Activated effector memory CD4-positive, alpha-beta T cell treated with anti-CD3 and anti-CD28 coated beads, Interleukin-2, amount 50 U/mL, for 16 hours (primary cell): Measurements from ENCODE around the gene UBTD1.
"Not testable (repeated sequence)": the region's sequence is repeated elsewhere in the genome, so short reads cannot be mapped to it uniquely, and the experiment has no call there.

Experiments
- DNase-seq: peaks from one replicate; pipeline ENCODE4 v3.0.0-alpha.2; 2020

Gene UBTD1

DNA sequence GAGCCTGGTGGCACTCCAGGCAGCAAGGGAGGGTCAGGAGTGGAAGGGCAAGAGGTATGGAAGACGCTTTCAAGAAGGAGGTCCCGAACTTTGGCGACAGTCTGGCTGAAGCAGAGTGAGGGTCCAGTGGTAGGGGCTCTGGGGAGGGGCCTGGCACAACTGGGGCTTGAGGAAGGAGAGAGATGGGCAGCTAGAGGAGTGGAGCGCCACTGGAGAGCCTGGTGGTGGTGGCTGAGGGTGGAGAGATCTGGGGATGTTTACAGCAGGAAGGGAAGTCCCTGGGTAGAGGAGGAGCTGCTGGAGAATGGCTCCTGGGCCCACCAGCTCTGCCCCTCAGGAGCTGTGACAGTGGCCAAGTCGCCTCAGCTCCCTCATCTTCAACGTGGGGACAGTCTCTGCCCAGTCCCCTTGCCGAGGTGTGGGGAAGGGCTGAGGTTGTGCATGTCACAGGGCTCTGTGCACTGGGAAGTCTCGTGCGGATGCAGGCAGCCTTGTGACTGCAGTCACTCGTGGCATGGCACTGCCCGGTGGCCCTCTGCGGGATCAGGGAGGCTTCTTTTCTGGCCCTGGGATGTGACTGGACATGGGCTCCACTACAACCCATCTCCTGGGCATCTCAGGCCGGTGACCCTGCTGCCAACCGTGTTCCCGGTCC, 18.5 kb downstream of the UBTD1 start:
- no peak for DNase-seq

DNA sequence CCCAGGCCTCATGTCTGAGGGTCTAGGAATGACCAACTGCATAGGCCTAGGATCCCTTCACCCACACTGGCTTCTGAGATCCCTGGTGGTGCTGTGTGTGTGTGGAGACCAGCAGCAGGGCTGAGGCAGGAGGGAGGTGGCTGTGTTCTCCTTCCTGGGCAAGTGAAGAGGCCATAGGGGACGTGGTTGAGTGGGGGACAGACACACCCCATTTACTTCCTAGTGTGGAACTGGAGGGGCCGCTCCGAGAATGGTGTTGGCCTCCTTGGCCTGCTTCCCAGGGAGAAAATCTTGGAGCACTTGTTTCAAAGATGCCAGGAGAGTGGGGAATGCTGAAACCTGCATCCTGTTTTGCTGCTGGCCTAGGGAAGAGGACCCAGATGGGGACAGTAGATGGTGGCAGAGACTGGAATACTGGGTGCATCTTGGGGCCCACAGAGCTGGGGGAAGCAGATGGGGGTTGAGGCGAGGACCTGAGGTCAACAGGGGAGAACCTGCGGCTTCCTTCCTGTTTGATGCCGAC, 19.1 kb downstream of the UBTD1 start:
- DNase-seq = peak; percentile 30

DNA sequence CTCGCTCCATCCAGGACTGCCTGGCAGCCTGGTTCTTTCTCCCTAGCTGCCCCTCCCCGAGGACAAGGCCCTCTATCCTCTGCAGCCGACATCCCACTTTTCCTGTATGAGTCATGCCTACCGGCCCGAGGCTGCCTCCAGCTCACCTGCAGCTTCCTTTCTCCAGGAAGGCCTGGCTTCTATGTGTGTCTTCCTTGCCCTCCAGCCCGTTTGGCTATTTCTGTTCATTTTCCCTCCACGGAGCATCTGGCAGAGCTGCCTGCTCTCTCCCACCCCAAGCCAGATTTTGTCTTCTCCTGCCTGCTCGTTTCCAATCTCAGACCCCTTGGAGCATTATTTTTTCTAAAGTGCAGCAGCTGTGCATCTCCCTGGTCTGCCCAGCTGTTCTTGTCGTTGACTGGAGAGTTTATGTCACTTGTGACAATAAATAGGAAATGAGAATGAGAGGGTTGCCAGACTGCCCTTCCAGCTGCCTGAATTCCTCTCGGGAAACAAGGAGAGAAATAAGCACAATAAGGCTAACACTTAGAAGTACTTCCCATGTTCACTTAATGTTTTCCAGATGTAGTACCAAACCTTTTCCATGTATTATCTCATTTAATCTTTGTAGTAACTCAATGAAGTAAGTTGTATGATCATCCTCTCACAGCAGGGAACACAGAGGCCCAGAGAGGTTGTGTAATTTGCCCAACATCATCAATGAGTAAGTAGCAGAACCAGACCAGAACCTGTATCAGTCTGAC, 19.7 kb downstream of the UBTD1 start:
- DNase-seq = peak; percentile 13

DNA sequence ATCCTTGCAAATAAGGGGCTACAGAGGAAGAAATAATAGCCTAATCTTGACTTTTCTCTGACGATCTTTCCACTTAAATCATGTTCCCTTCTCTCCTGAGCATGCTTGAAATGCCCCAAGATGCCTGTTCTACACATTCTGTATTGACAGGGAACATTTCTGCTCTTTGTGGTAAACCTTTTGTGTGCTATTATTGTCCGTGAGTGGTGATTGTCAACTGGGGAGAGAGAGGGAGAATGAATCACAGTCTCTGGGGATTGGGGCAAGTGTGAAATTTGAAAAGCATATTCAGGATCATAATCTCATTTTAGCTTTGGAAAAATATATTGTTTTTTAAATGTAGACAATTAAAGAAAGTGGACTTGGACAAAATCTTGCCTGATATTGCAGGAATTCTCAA, 20.6 kb downstream of the UBTD1 start:
- DNase-seq = no peak

DNA sequence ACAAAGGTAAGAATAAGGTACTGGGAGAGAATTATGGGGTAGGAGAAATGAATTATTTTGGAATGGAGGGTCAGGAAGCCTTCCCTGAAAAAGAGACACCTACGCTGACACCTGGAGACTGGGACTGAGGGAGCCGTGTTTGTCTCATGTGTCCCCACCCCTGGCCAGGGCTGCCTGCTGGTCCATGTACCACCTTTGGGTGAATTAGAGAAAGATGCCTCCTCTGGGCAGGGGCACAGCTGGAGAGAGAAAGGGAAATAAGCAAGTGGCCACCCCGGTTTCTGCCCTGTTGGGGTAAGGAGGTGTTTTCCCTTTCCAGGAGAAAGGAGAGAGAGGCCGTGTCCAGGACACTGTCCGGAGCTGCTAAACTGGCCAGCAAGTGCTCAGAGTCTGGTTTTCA, 21.8 kb downstream of the UBTD1 start:
- DNase-seq = no peak

DNA sequence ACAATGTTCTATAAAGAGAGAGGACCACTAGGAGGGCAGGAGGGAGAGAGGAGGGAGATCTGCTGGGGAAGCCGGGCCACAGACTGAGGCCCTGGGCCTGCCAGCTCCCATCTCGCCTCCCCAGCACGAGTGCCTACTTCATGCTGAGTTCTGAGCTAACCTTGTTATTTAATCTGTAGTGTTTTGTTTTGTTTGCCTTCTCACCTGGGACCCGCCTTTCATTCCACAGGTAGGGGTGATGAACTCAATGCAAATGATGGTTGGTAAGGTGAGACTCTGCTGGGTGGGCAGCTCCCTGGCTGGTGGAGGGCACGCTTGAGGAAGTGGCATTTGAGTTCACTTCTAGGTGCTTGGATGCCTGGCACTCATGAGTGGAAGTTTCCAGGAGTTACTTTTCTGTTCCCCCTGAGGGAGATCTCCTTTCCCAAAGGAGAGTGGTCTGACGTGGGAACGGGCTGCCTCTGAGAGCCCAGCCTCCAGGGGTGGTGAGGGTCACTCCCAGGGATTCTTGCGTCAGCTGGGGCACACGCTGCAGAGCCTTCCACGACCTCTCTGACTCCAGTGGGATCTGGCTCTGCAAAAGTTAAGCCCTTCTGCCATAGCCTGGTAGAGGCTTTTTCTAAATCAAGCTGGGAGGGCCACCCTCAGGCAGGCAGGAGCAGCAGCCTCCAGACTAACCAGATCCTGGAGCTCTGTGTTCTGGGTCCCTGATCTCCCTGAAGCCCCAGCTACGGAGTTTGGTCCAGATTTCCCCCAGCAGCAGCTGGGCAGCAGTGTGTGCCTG, 22.4 kb downstream of the UBTD1 start:
- DNase-seq = no peak

DNA sequence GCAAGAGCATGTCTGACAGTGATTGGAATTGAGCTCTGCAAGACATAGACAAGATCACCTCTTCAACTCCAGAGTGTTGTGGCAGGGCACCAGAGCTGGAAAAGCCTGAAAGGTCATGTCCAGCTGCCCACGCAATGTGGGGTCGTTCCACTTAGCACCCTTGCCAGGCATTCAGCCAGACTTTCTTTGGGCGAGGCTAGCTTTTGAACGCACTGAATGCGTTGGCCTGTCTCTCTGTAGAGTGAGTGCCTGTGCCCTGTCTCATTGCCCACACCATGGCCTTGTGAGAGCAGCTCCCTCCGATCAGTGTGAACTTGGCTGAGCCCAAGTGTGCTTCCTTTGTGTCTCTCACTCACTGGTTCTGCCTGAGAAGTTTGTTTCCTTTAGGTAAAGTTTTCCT, 23.3 kb downstream of the UBTD1 start:
- no peak for DNase-seq

DNA sequence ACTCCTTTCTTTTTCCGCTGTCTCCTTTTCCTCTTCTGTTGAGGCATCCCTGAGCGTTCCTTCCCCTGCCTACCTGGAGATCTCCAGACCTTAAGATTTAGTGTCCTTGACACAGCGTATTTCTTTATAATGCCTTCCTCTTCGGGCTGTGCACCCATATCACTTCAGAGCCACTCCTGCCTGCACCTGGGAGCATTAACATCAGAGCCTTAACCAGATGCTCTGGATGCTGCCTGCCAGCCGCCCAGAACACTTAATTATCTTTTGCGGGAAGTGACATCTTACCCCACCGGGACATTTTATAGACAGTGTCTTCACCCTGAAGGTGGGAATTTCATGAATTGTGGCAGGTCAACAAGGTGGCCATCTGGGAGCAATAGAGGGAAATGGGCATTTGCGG, 24.2 kb downstream of the UBTD1 start:
- DNase-seq = no peak

DNA sequence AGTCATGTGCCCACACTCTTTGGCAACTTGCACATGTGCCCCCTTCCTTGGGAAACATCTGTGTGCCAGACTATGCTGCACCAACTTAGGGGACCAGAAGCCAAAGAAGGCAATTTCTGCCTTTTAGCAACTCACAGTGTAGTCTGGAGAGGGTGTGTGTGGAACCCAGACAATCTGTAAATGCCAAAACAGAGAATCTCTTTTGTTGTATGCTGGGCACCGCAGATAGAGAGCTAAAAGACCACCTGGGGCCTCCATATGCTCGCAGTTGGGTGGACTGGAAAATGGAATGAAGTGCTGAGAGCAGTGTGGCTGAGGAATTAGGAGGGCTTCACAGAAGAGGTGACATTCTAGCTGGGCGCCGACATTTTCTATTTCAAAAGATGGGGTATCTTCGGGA, 26.4 kb downstream of the UBTD1 start:
- no peak for DNase-seq

DNA sequence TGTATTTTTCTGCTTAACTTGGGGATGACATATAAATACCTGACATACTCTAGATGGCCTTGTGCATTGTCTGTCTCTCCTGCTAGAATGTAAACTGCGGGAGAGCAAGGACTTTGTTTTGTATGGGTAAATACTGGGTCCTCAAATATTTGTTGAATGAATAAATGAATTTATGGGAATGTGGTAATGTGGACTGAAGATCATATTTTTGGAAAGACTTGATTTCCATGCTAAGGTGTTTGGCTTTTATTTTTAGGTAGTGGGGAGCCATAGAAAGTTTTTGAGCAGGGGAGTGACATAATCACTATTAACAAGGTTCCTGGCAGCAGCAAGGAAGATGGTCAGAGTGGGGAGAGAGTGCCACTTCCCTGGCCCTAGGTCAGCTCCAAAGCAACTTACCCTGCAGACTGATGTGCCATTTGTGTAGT, 27.0 kb downstream of the UBTD1 start:
- no peak for DNase-seq

DNA sequence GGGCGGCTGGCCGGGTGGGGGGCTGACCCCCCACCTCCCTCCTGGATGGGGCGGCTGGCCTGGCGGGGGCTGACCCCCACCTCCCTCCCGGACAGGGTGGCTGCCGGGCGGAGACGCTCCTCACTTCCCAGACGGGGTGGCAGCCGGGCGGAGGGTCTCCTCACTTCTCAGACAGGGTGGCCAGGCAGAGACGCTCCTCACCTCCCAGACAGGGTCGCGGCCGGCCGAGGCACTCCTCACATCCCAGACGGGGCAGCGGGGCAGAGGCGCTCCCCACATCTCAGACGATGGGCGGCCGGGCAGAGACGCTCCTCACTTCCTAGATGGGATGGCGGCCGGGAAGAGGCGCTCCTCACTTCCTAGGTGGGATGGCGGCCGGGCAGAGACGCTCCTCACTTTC, 30.2 kb downstream of the UBTD1 start:
- not testable (repeated sequence) for DNase-seq

DNA sequence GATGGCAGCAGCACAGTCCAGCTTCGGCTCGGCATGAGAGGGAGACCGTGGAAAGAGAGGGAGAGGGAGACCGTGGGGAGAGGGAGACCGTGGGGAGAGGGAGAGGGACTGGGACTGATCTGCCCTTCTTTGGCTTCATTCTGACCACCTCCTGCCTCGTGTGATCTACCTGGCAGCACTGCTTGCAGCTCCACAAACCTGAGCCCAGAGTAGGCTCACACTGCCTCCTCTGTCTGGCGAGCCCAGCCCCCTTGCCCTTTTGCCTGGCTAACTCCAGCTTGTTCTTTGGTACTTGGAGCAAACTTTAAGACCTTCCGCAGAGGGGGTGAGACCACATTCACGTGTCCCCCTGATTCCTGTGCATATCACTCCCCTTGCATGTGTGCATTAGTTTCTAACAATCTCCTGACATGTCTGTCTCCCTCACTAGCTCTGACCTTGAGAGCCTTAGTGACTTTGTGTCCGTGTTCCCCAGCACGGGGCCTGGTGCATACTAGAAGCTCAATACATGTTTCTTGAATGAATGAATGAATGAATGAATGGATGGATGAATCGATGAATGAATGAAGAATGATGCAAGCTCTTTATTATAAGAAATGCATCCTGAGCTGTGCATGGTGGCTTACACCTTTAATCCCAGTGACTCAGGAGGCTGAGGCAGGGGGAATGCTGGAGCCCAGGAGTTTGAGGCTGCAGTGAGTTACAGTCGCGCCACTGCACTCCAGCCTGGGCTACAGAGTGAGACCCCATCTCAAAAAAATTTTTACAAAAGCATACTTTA, 31.2 kb downstream of the UBTD1 start:
- no peak for DNase-seq

DNA sequence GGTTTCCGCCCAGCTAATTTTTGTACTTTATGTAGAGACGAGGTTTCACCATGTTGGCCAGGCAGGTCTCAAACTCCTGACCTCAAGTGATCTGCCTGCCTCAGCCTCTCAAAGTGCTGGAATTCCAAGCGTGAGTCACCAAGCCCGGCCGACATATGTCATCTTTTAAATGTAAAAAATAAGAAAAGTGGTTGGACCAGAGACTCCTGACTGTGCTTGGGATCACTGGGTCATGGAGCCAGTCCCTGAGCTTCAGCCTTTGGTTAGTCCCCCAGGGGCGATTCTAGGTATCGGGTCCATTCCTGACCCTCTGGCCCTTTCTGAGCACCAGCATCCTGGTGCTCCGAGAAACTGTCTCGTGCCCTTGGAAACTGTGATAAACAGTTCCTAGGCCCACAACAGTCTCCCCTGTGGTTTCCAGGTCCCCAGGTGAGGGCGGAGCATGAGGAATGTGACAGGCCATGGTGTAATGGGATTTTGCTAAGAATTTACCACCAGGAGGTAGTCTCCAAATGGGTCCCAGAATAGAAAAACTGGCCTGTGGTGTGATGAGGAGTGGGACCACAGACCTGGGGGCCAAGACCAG, 32.8 kb downstream of the UBTD1 start:
- no peak for DNase-seq

DNA sequence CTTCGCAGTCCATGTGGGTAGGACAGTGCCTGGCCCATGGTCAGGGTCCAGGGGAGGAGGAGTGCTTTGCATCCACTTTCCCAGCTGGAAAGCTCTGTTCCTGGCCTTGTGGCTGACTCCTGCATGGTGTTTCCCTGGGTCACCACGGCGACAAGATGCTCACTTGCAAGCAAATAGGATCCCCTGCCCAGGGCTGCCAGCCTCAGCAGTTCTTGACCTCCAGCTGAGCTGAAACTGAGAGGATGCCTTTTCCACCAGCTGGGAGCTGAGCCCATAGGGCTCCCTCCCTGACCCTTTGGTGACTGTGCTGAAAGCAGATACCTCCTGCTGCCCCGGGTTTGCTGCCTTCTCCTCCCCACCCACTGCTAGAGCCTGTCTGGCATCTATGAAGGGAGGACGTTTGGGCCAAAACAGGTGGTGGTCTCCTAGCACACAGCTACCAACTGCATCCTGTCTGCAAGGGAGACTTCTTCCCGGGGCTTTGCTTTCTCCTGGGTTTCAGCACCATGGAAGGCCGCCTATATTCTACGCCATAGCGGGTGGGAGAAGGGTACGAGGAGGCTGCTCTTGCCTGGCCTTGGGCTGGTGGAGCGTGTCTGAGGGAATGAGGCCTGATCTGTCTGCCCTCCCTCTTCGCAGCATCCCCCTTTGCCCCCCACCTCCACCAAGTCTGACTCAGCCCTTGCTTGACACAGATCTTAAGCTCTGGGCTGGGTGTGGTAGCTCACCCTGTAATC, 34.4 kb downstream of the UBTD1 start:
- no peak for DNase-seq

DNA sequence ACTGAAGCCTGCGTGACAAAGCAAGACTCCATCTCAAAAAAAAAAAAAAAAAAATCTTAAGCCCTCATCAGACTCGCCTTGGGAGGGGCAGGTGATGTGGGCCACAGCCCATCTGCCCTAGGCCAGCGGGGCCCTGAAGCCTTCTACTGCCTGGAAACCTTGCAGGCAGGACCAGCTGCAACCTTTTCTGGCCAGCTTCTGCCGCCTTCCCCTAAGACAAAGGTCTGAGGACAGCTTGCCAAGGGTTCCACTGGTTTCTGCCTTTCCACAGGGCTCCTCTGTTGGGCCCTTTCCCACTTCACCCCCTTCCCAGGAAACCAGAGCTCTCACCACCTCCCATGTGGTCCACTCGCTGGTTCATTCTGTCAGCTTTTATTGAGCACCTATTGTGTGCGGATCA, 35.2 kb downstream of the UBTD1 start:
- DNase-seq = no peak

DNA sequence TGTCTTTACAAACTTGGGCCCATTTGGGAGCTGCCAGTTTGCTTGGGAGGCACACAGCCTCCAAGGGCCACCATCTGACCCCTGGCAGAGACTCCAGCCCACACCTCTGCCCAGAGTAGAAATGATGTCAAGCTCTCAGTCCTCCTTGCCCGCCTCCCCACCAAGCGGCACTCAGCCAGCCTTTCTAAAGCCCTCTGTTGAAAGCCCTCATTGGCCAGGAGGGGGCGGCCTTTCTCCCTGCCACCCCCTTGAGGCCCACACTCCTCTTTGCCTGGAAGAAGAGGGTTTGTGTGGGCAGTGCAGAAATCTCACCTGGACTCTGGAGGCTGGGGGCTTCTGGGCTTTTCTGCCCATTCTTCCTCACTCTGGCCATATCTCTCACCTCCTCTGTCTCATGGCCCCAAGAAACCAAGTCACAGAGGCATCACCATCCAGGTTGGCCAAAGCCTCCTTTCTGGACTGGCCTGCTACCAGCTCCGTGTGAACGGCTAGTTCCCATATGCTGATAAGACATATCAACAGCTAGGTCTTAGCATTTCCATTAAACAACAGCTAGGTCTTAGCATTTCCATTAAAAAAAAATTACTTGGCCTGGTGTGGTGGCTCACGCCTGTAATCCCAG, 36.1 kb downstream of the UBTD1 start:
- peak; percentile 77 for DNase-seq

DNA sequence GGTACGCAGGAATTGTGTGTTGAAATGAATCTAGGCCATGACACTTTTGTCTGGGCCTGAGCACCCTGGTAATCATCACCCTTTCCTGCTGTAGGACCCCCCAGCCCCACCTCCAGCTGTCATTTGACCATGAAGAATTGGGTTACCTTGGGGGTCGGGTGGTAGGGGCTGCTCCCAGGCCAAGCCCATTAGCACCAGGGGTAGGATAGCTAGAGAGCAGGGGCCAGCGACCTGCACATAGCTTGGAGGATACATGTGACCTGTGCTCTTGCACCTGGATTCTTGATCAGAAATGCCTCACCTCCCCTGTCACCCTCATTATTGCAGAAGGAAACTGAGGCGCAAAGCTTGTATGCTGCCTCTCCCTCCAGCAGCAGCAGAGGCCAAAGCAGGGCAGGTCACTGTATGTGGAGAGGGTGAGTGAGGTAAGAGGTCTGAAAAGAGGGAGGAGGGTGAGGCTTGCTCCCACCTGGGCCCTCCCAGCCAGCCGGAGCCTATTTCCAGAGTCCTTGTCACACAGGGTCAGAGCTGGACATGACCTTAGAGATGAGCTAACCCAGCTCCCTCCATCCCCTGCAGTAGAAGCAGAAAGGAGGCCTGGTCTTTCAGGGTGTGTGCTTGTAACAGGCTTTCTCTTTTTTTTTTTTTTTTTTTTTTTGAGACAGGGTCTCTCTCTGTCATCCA, 38.6 kb downstream of the UBTD1 start:
- DNase-seq = no peak

DNA sequence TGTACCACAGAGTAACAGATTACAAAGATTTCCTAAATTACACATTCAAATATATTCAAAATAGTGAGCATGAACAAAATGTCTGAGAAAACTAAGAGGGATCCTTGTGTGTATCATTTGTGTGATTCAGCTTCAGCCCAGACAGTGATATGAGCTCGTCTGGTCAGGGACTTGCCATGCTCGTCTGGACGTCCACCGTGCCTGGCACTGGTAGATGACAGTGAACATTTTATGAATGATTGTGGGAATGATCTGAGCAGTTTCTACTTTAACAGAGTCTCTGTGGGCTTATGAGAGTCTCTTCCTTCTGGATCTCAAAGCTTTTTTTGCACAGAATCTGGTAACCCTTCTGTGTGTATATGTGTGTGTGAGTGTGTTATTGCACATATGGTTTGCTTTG, 39.7 kb downstream of the UBTD1 start:
- no peak for DNase-seq

DNA sequence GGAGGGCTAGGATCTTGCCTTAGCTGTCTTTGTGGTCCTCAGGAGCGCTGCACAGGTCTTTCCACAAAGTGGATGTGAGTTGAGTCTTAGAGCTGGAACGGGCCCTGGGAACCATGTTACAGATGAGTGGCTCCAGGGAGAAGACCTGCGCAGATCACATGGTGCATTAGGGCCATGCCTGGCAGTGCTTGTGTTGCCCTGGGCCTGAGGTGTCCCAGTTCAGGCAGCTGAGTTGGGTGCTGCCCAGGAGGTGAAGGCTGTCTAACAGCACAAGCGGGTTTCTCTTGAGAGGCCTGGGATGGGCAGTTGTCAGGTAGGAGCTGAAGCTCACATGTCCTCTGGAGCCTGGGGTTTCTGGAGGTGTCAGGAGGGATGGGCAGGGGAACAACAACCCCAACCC, 40.1 kb downstream of the UBTD1 start:
- DNase-seq = no peak

DNA sequence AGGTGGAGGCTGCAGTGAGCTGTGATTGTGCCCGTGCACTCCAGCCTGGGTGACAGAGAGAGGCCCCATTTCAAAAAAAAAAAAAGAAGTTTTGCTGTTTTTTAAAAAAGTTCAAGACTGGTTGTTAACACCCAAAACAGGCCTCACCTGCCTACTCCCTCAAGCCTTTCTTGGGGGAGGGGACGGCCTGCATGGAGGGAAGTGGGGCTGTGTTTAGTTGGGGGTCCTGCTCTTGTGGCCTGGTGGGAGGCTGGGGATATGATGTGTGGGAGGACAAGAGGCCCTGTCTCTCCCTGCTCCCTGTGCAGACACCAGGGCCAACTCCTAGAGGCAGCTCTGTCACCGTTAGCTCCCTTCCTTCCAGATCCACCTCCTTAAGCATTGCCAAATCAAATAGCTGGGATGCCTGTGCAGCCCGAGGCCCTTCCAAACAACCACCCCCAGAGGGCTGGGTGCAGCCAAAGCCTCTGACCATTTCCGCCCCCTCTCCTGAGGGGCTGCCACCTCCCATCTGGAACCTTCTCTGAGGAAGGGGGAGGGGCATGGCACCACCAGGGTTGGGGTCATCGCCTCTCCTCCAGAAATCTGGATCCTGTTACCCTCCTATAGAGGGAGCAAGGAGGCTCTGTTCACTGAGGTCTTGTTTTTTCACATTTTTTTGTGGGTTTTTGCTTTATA, 40.9 kb downstream of the UBTD1 start:
- no peak for DNase-seq
